HL-60 (cell line): ENCODE results near the gene ZBTB46.

ENCODE experiments used
- POLR2AphosphoS5 ChIP-seq: IDR thresholded peaks from 2 replicates; pipeline ENCODE4 v1.6.1; 2012; ENCODE audit warnings: low read depth
- TF ChIP-seq, protein P1 (sequence below): IDR thresholded peaks from one replicate; pipeline ENCODE4 v1.5.1; 2011; ENCODE audit warnings: low read length, control low read depth, inconsistent platforms; ENCODE audit not compliant: insufficient read depth

GRCh38 chr20:63855363-63856097, 24.5 kb upstream of the ZBTB46 start:
- TF ChIP-seq, protein P1, sequence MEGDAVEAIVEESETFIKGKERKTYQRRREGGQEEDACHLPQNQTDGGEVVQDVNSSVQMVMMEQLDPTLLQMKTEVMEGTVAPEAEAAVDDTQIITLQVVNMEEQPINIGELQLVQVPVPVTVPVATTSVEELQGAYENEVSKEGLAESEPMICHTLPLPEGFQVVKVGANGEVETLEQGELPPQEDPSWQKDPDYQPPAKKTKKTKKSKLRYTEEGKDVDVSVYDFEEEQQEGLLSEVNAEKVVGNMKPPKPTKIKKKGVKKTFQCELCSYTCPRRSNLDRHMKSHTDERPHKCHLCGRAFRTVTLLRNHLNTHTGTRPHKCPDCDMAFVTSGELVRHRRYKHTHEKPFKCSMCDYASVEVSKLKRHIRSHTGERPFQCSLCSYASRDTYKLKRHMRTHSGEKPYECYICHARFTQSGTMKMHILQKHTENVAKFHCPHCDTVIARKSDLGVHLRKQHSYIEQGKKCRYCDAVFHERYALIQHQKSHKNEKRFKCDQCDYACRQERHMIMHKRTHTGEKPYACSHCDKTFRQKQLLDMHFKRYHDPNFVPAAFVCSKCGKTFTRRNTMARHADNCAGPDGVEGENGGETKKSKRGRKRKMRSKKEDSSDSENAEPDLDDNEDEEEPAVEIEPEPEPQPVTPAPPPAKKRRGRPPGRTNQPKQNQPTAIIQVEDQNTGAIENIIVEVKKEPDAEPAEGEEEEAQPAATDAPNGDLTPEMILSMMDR, result no peak
- TF ChIP-seq POLR2AphosphoS5, result no peak
